Measurements from ENCODE around the gene PRDX2.
A peak's percentile ranks its signal among the peaks of the same experiment; 100 is the strongest.

PRDX2 gene

GRCh38 chr19:12796146-12797071, 5.2 kb downstream of the PRDX2 start:
- peak; percentile 75 for DNase-seq
- in situ Hi-C loops (cut with HindIII; ENCODE audit: low pct_ligation_motif_present, low pct_unique_long_range_greater_than_20kb, low sequenced_read_pairs): no loop called here

DNA sequence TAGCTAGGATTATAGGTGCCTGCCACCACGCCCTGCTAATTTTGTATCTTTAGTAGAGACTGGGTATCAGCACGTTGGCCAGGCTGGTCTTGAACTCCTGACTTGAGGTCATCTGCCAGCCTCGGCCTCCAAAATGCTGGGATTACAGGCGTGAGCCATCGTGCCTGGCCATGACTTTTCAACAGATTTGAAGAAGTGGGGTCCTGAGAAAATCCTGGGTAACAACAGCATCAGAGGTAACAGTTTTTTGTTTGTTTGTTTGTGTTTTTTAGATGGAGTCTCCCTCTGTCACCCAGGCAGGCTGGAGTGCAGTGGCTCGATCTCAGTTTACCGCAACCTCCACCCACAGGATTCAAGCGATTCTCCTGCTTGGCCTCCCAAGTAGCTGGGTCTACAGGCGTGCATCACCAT, 6.6 kb downstream of the PRDX2 start:
- in situ Hi-C loops (cut with HindIII; ENCODE audit: low pct_ligation_motif_present, low pct_unique_long_range_greater_than_20kb, low sequenced_read_pairs): no loop called here
- DNase-seq: no peak

DNA sequence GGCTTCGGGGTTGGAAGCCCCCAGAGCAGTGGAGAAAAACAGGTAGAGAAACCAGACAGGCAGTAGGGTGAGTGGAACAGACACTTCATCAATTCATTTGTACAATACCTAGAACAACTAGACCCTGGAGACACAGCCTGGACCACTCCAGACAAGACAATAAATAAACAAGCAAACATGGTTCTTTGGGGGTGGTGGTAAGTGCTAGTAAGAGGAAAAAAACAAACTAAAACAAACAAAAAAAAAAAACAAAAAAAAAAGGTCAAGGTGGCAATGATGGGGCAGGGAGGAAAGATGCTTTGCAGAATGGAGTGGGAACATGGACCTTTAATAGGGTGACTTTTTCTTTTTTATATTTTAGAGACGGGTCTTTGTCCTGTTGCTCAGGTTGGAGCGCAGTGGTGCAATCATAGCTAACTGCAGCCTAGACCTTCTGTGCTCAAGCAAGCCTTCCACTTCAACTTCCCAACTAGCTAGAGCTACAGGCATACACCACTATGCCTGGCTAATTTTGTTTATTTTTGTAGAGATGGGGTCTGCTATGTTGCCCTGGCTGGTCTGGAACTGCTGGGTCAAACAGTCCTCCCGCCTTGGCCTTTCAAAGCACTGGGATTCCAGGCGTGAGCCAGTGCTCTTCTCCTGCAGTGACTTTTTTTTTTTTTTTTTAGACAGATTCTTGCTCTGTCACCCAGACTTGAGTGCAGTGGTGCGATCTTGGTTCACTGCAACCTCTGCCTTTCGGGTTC, 7.2 kb downstream of the PRDX2 start:
- no peak for DNase-seq
- in situ Hi-C loops (cut with HindIII; ENCODE audit: low pct_ligation_motif_present, low pct_unique_long_range_greater_than_20kb, low sequenced_read_pairs): no loop called here

DNA sequence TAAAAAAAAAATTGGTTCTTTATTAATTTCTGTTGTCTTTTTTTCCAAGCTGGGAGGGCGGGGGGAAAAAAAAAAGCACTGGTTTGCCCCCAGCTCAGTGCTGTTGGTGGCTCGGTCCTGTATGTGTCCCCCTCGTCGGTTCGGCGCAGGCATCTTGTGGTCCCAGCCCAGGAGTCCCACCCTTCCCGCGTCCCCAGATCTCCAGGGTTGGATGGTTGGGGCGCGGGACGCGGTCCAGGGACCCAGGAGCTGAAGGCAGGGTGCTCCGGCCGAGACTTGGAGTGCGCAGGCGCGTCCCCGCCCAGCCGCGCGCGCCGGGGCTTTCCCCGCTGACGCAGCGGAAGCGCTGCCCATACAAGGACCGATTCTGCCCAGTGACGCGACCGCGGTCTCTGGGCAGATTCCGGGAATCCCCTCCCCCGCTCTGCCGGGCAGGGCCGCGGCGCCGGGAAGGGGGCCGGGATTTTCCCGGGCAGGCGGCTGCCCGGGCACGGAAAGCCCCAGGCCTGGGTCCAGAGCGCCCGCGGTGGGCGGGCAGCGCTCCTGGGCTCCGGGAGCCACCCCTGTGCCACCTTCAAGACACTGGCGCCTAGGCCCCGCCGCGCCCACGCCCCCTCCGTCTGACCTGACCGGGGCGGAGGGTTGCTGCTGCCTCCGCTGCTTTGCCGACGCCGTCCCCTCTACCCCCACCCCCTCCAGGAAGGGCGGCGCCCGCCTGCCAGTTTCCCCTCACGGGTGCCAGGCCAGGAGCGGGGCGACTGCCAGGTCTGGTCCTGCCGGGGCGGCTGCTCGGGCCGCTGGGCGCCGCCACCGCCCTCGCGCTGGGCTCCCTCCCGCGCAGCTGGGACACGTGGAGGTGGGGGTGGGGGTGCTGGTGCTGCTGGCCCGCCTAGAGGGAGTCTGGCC, 8.1 kb downstream of the PRDX2 start:
- in situ Hi-C loops (cut with HindIII; ENCODE audit: low pct_ligation_motif_present, low pct_unique_long_range_greater_than_20kb, low sequenced_read_pairs): no loop called here
- DNase-seq: peak; percentile 91

DNA sequence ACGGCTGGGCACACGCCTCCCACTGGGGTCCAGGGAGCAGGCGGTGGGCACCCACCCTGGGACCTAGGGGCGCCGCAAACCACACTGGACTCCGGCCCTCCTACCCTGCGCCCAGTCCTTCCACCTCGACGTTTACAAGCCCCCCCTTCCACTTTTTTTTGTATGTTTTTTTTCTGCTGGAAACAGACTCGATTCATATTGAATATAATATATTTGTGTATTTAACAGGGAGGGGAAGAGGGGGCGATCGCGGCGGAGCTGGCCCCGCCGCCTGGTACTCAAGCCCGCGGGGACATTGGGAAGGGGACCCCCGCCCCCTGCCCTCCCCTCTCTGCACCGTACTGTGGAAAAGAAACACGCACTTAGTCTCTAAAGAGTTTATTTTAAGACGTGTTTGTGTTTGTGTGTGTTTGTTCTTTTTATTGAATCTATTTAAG, 8.7 kb downstream of the PRDX2 start:
- in situ Hi-C loops (cut with HindIII; ENCODE audit: low pct_ligation_motif_present, low pct_unique_long_range_greater_than_20kb, low sequenced_read_pairs): no loop called here
- no peak for DNase-seq

- DNase-seq: peak; percentile 55
- in situ Hi-C loops (cut with HindIII; ENCODE audit: low pct_ligation_motif_present, low pct_unique_long_range_greater_than_20kb, low sequenced_read_pairs): no loop called here
These were observed 9.3 kb downstream of the PRDX2 start for GRCh38 chr19:12792051-12792852.

DNA sequence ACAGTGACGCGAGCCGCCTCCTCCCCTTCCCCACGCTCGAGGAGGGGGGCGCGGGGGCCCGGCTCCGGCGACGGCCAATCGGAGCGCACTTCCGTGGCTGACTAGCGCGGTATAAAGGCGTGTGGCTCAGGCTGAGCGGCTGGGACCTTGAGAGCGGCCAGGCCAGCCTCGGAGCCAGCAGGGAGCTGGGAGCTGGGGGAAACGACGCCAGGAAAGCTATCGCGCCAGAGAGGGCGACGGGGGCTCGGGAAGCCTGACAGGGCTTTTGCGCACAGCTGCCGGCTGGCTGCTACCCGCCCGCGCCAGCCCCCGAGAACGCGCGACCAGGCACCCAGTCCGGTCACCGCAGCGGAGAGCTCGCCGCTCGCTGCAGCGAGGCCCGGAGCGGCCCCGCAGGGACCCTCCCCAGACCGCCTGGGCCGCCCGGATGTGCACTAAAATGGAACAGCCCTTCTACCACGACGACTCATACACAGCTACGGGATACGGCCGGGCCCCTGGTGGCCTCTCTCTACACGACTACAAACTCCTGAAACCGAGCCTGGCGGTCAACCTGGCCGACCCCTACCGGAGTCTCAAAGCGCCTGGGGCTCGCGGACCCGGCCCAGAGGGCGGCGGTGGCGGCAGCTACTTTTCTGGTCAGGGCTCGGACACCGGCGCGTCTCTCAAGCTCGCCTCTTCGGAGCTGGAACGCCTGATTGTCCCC, 10.1 kb downstream of the PRDX2 start, which contains the start of gene JUNB:
Gene JUNB, plus strand, starts transcription at position 142 of the 706 bp plus-strand sequence. Its CDS starts 286 bp downstream, at position 428.
- in situ Hi-C loops (cut with HindIII; ENCODE audit: low pct_ligation_motif_present, low pct_unique_long_range_greater_than_20kb, low sequenced_read_pairs): no loop called here
- peak; percentile 93 for DNase-seq

GRCh38 chr19:12790628-12791344, 10.8 kb downstream of the PRDX2 start:
- in situ Hi-C loops (cut with HindIII; ENCODE audit: low pct_ligation_motif_present, low pct_unique_long_range_greater_than_20kb, low sequenced_read_pairs): no loop called here
- DNase-seq: no peak

GRCh38 chr19:12789904-12790619, 11.5 kb downstream of the PRDX2 start:
- DNase-seq: peak; percentile 92
- in situ Hi-C loops (cut with HindIII; ENCODE audit: low pct_ligation_motif_present, low pct_unique_long_range_greater_than_20kb, low sequenced_read_pairs): no loop called here

DNA sequence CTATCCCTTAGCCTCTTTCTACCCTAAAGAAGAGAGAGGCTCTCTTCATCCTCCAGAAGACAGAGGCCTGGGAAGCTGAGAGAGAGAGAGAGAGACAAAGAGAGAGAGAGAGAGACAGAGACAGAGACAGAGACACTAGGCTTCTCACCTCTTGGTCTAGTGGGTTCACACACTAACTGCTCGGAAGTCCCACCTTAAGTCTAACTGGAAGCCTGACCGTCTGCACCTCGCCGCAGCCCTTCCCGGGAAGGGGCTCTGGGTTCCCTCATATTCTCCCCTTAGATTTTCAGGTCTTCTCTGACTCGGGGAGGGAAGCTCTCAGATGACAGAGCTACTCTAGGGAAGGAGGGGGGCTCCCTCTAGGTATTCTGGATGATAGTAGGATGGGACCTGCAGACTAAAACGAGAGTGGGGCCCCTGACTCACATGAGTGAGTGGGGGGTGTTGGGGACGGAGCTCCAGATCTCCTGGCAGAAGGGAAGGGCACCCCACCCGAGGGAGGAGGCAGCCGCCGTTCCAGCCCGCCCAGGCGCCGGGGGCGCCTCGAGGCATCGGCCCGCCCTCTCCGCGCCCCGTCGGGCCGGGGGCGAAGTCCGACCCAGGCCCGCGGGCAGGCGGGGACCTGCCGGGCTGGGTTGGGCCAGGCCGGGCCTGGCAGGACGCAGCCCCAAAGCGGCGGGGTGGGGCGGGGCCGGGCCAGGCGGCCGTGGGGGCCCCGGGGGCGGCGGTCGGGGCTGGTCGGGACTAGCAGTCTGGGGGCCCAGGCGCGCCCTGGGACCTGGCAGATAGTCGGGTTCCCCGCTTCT, 12.3 kb downstream of the PRDX2 start:
- no peak for DNase-seq
- in situ Hi-C loops (cut with HindIII; ENCODE audit: low pct_ligation_motif_present, low pct_unique_long_range_greater_than_20kb, low sequenced_read_pairs): no loop called here

DNA sequence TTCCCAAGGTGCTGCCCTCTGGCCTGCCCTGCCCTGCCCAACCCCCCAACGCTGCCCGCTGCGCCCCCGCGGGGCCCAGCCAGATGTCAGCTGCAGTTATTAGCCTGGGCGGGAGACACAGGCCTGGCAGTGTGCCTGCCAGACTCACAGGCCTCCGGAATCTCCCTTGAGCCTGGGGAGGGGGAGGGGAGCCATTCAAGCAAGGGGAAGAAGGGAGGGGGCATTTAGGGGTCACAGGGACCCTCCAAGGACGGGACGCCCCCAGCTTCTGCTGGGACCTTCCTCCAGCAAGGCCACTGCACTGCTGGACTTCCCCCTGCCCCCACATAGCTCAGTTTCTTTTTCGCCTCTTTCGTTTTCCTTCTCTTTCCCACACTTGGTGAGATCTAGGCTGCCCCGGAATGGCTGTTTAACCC, 12.9 kb downstream of the PRDX2 start:
- in situ Hi-C loops (cut with HindIII; ENCODE audit: low pct_ligation_motif_present, low pct_unique_long_range_greater_than_20kb, low sequenced_read_pairs): no loop called here
- DNase-seq: peak; percentile 51

DNA sequence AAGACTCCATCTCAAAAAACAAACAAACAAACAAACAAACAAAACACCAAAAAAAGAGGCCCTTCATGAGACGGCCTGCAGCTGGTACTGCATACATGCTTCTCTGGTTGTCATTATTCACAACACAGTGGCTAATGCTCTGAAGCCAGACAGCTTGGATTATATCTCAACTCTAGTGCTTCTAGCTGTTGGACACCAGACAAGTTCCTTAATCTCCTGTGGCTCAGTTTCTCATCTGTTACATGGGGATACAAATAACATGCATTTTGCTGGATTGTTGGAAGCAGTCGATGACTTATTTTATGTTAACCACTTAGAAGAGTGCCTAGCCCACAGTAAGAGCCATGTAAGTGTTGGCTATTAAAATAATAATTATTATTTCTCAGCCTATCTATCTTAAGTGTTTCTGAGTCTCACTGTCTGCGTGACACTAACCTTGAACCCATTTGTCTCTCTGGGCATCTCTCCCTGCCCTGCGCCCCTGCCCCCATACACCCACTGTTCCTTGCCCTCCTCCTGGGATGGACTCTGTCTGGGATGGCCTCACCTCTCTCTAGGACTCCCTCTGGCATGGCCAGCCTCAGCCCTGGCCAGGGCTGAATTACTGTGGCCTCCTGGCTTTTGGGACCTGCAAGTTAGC, 13.4 kb downstream of the PRDX2 start:
- in situ Hi-C loops (cut with HindIII; ENCODE audit: low pct_ligation_motif_present, low pct_unique_long_range_greater_than_20kb, low sequenced_read_pairs): no loop called here
- no peak for DNase-seq

- in situ Hi-C loops (cut with HindIII; ENCODE audit: low pct_ligation_motif_present, low pct_unique_long_range_greater_than_20kb, low sequenced_read_pairs): no loop called here
- DNase-seq: no peak
These were observed 14.1 kb downstream of the PRDX2 start for GRCh38 chr19:12787458-12787857.

GRCh38 chr19:12786952-12787351, 14.6 kb downstream of the PRDX2 start:
- in situ Hi-C loops (cut with HindIII; ENCODE audit: low pct_ligation_motif_present, low pct_unique_long_range_greater_than_20kb, low sequenced_read_pairs): no loop called here
- DNase-seq: no peak
